ENCODE measurements around the gene CSE1L. TPM values are rescaled to one million over a fixed set of nuclear protein-coding genes. Genes with fewer than 3 reads are reported as not detected.
A peak's percentile ranks its signal among the peaks of the same experiment; 100 is the strongest.
"Not testable (repeated sequence)": the region's sequence is repeated elsewhere in the genome, so short reads cannot be mapped to it uniquely, and the experiment has no call there.

Gene CSE1L
- total RNA-seq, 1 experiment from 2014 or later: 316 TPM

- Mint-ChIP-seq H3K36me3 (ENCODE audit: insufficient read depth, unreplicated experiment) (peaks cover 98% of the 10 kb centered on the region), H3K27ac (ENCODE audit: unreplicated experiment) (no peak overlapping the region), H3K4me3 (ENCODE audit: unreplicated experiment) (no peak overlapping the region), H3K9me3 (ENCODE audit: unreplicated experiment) (no peaks in the 10 kb centered on the region), H3K27me3 (ENCODE audit: insufficient read depth, unreplicated experiment) (no peaks in the 10 kb centered on the region), H3K4me1 (ENCODE audit: low read depth, unreplicated experiment) (no peaks in the 10 kb centered on the region)
- TF ChIP-seq CTCF (IDR thresholded peaks at IDR 0.05; ENCODE audit: insufficient read depth in 1 of 2, low read depth in 1 of 2, low read length in 1 of 2, severe bottlenecking in 1 of 2, unreplicated experiment in 1 of 2): no peak
- CTCF ChIA-PET: no interaction called here
- Histone ChIP-seq H3K27me3 (replicated peaks; ENCODE audit: control insufficient read depth, insufficient read depth, low read length) (no peaks in the 10 kb centered on the region), H3K36me3 (ENCODE audit: control insufficient read depth, insufficient read depth, low read length) (peaks cover 15% of the 10 kb centered on the region), H3K4me1 (no peaks in the 10 kb centered on the region), H3K4me3 (ENCODE audit: low read depth, low read length) (no peak overlapping the region), H3K9me3 (no peaks in the 10 kb centered on the region)
- intact Hi-C loops (cut with micrococcal nuclease; ENCODE audit: unreplicated experiment): no loop called here
- peak in 1 of 2 experiments; percentile 25 for DNase-seq
- POLR2A ChIA-PET: interaction anchor here (0.5 kb wide), 1 partner anchor 50 kb away, joined by 7 read pairs; no protein-coding TSS in a partner anchor
- no TSS peak for BruUV-seq (replicated peaks)
Observed at GRCh38 chr20:49103647-49104364, 57.7 kb downstream of the CSE1L start.

- no peaks in the 10 kb centered on the region for H3K27me3 Mint-ChIP-seq (ENCODE audit: insufficient read depth, unreplicated experiment)
- H3K36me3 ChIP-seq (ENCODE audit: control insufficient read depth, insufficient read depth, low read length): peaks cover 12% of the 10 kb centered on the region
- H3K9me3 Mint-ChIP-seq (ENCODE audit: unreplicated experiment): no peaks in the 10 kb centered on the region
- H3K36me3 Mint-ChIP-seq (ENCODE audit: insufficient read depth, unreplicated experiment): peaks cover 98% of the 10 kb centered on the region
- peak in 1 of 2 experiments; percentile 41 for DNase-seq
- ChIA-PET POLR2A (no interaction called here), CTCF (no interaction called here)
- BruUV-seq (replicated peaks): no TSS peak
- H3K27me3 ChIP-seq (replicated peaks; ENCODE audit: control insufficient read depth, insufficient read depth, low read length): no peaks in the 10 kb centered on the region
- H3K9me3 ChIP-seq: no peaks in the 10 kb centered on the region
- H3K4me1 ChIP-seq: no peaks in the 10 kb centered on the region
- H3K4me3 Mint-ChIP-seq (ENCODE audit: unreplicated experiment): no peak overlapping the region
- TF ChIP-seq CTCF (IDR thresholded peaks at IDR 0.05; ENCODE audit: insufficient read depth in 1 of 2, low read depth in 1 of 2, low read length in 1 of 2, severe bottlenecking in 1 of 2, unreplicated experiment in 1 of 2): no peak
- H3K4me3 ChIP-seq (ENCODE audit: low read depth, low read length): no peak overlapping the region
- intact Hi-C loops (cut with micrococcal nuclease; ENCODE audit: unreplicated experiment): no loop called here
- no peak overlapping the region for H3K27ac Mint-ChIP-seq (ENCODE audit: unreplicated experiment)
- no peaks in the 10 kb centered on the region for H3K4me1 Mint-ChIP-seq (ENCODE audit: low read depth, unreplicated experiment)
Observed at GRCh38 chr20:49104365-49104648, 58.2 kb downstream of the CSE1L start.

DNA sequence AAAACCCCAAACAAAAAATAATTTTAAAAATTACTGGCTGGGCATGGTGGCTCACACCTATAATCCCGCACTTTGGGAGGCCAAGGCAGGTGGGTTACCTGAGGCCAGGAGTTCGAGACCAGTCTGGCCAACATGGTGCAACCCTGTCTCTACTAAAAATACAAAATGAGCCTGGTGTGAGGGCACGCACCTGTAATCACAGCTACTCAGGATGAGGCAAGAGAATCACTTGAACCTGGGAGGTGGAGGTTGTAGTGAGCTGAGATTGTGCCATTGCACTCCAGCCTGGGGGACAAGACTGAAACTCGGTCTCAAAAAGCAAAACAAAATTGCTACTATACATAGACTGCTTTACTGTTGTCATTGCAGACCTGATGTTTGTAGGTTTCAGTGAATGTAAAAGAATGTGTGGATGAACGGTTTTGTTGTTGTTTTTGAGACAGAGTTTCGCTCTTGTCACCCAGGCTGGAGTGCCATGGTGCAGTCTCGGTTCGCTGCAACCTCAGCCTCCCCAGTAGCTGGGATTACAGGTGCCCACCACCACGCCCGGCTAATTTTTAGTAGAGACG, 59.0 kb downstream of the CSE1L start:
- H3K27ac Mint-ChIP-seq (ENCODE audit: unreplicated experiment); H3K4me3 Mint-ChIP-seq (ENCODE audit: unreplicated experiment); H3K27me3 Mint-ChIP-seq (ENCODE audit: insufficient read depth, unreplicated experiment); H3K4me1 ChIP-seq; H3K9me3 Mint-ChIP-seq (ENCODE audit: unreplicated experiment); H3K4me1 Mint-ChIP-seq (ENCODE audit: low read depth, unreplicated experiment); POLR2A ChIA-PET; H3K27me3 ChIP-seq (replicated peaks; ENCODE audit: control insufficient read depth, insufficient read depth, low read length); BruUV-seq (replicated peaks); intact Hi-C loops (cut with micrococcal nuclease; ENCODE audit: unreplicated experiment); H3K9me3 ChIP-seq; H3K4me3 ChIP-seq (ENCODE audit: low read depth, low read length): not testable (repeated sequence)
- CTCF ChIA-PET: interaction anchor here (0.5 kb wide), 1 partner anchor 1226 kb away, joined by 3 read pairs; no protein-coding TSS in a partner anchor
- DNase-seq: peak in 1 of 2 experiments; percentile 35
- peaks cover 99% of the 10 kb centered on the region for H3K36me3 Mint-ChIP-seq (ENCODE audit: insufficient read depth, unreplicated experiment)
- H3K36me3 ChIP-seq (ENCODE audit: control insufficient read depth, insufficient read depth, low read length): peaks cover 10% of the 10 kb centered on the region

All from Caco-2 (cell line).